ENCODE data around the gene SIL1. TPM values are rescaled to one million over a fixed set of nuclear protein-coding genes. Genes with fewer than 3 reads are reported as not detected.
"Not testable (repeated sequence)": the region's sequence is repeated elsewhere in the genome, so short reads cannot be mapped to it uniquely, and the experiment has no call there.

The SIL1 gene
- total and polyA plus RNA-seq, 8 donors: 22.2 to 83.6 (median 33.4) TPM

GRCh38 chr5:139180850-139181249 is 17.3 kb downstream of the SIL1 start:
- intact Hi-C loops (cut with DNase I; ENCODE audit: low total_unique reads): no loop called here
- no peaks in the 10 kb centered on the region for H3K36me3 ChIP-seq
- H3K27ac ChIP-seq: peak overlapping the region in 2 of 5 donors; percentile 37 to 44
- no peaks in the 10 kb centered on the region for H3K27me3 ChIP-seq
- 33 to 53% (median 42%) methylated on average over 1 of the region's 1 CpG for WGBS, 5 donors
- TF ChIP-seq EP300 (IDR thresholded peaks at IDR 0.05) (no peak), CTCF (IDR thresholded peaks at IDR 0.05) (no peak), POLR2AphosphoS5 (IDR thresholded peaks at IDR 0.05) (no peak), POLR2A (IDR thresholded peaks at IDR 0.05) (no peak)
- H3K4me1 ChIP-seq: peaks cover 57 to 95% (median 76%) of the 10 kb centered on the region in 4 donors
- no peaks in the 10 kb centered on the region for H3K9me3 ChIP-seq
- no peak overlapping the region for H3K4me3 ChIP-seq
- DNase-seq: no peak

- Histone ChIP-seq H3K27ac (peak overlapping the region in 2 of 5 donors; percentile 72 to 76), H3K4me1 (peaks cover 53 to 89% (median 72%) of the 10 kb centered on the region in 4 donors)
- 60 to 72% (median 63%) methylated on average over 8 of the region's 8 CpGs for WGBS, 5 donors
- H3K36me3 ChIP-seq; H3K9me3 ChIP-seq; H3K4me3 ChIP-seq; H3K27me3 ChIP-seq; intact Hi-C loops (cut with DNase I; ENCODE audit: low total_unique reads); DNase-seq: not testable (repeated sequence)
Observed at GRCh38 chr5:139179778-139180513, 18.2 kb downstream of the SIL1 start.

- H3K36me3 ChIP-seq: no peaks in the 10 kb centered on the region
- no peak overlapping the region for H3K4me3 ChIP-seq
- 5 to 44% (median 28%) methylated on average over 1 of the region's 1 CpG for WGBS, 5 donors
- DNase-seq: peak; percentile 73 to 82
- intact Hi-C loops (cut with DNase I; ENCODE audit: low total_unique reads): no loop called here
- peaks cover 49 to 79% (median 68%) of the 10 kb centered on the region in 4 donors for H3K4me1 ChIP-seq
- H3K9me3 ChIP-seq: no peaks in the 10 kb centered on the region
- H3K27me3 ChIP-seq: no peaks in the 10 kb centered on the region
- TF ChIP-seq POLR2A (IDR thresholded peaks at IDR 0.05): no peak
- no peak for TF ChIP-seq EP300 (IDR thresholded peaks at IDR 0.05)
- no peak for TF ChIP-seq POLR2AphosphoS5 (IDR thresholded peaks at IDR 0.05)
- no peak for TF ChIP-seq CTCF (IDR thresholded peaks at IDR 0.05)
- H3K27ac ChIP-seq: peak overlapping the region; percentile 44 to 77 (median 72)
Observed at GRCh38 chr5:139178935-139179334, 19.2 kb downstream of the SIL1 start.

- WGBS, 5 donors: 12 to 25% (median 14%) methylated on average over 3 of the region's 3 CpGs
- Histone ChIP-seq H3K4me1 (peaks cover 49 to 75% (median 65%) of the 10 kb centered on the region in 4 donors), H3K4me3 (no peak overlapping the region), H3K27me3 (no peaks in the 10 kb centered on the region), H3K27ac (peak overlapping the region; percentile 52 to 77 (median 72)), H3K9me3 (no peaks in the 10 kb centered on the region), H3K36me3 (no peaks in the 10 kb centered on the region)
- intact Hi-C loops (cut with DNase I; ENCODE audit: low total_unique reads): no loop called here
- no peak for DNase-seq
- TF ChIP-seq EP300 (IDR thresholded peaks at IDR 0.05) (no peak), CTCF (IDR thresholded peaks at IDR 0.05) (no peak), POLR2AphosphoS5 (IDR thresholded peaks at IDR 0.05) (no peak), POLR2A (IDR thresholded peaks at IDR 0.05) (no peak)
Observed at GRCh38 chr5:139178589-139178917, 19.6 kb downstream of the SIL1 start.
